Fibroblast of lung (primary cell): ENCODE data around the gene KRTAP3-1. TPM values are rescaled to one million over a fixed set of nuclear protein-coding genes. Genes with fewer than 3 reads are reported as not detected.

Experiments used
- DNase-seq, 2 donors: peaks; one replicate each; pipeline versions ENCODE4 v3.0.0 to v3.0.0-alpha.2; 2010; ENCODE audit warnings: low read depth in 2 of 2
- H2AFZ ChIP-seq: 2 replicates; pipeline ENCODE4 v1.5.1; 2012; ENCODE audit warnings: low read length, control low read depth, inconsistent platforms
- H3K27ac ChIP-seq: 2 replicates; pipeline ENCODE4 v1.5.1; 2011; ENCODE audit warnings: low read length, control low read depth; ENCODE audit not compliant: insufficient read depth
- H3K27me3 ChIP-seq: 2 replicates; pipeline ENCODE4 v1.5.1; 2011; ENCODE audit warnings: mild to moderate bottlenecking, low read length; ENCODE audit not compliant: control insufficient read depth, insufficient read depth
- H3K36me3 ChIP-seq: 2 replicates; pipeline ENCODE4 v1.5.1; 2011; ENCODE audit warnings: low read length; ENCODE audit not compliant: control insufficient read depth, insufficient read depth
- H3K4me1 ChIP-seq: 2 replicates; pipeline ENCODE4 v1.5.1; 2011; ENCODE audit warnings: low read length; ENCODE audit not compliant: control insufficient read depth, insufficient read depth; ENCODE audit errors: extremely low read depth
- H3K4me2 ChIP-seq: 2 replicates; pipeline ENCODE4 v1.5.1; 2011; ENCODE audit warnings: low read length, control low read depth; ENCODE audit not compliant: insufficient read depth; ENCODE audit errors: extremely low read depth
- H3K4me3 ChIP-seq, 4 experiments: fragments of 200-600 bp in 1 of 4; sonication (generic) in 1 of 4; replicated peaks in 1 of 4; 2 replicates each; pipeline ENCODE4 v1.5.1; 2011 to 2016; ENCODE audit warnings: low read length in 4 of 4, low read depth in 3 of 4, mild to moderate bottlenecking in 3 of 4, control low read depth in 2 of 4, inconsistent platforms in 1 of 4, mixed read lengths in 1 of 4; ENCODE audit not compliant: insufficient read depth in 1 of 4; ENCODE audit errors: control extremely low read depth in 1 of 4
- H3K79me2 ChIP-seq: 2 replicates; pipeline ENCODE4 v1.5.1; 2012; ENCODE audit warnings: mild to moderate bottlenecking, low read length, inconsistent platforms; ENCODE audit not compliant: control insufficient read depth, insufficient read depth
- H3K9ac ChIP-seq: 2 replicates; pipeline ENCODE4 v1.5.1; 2011; ENCODE audit warnings: mild to moderate bottlenecking, low read length, control low read depth; ENCODE audit not compliant: insufficient read depth
- H3K9me3 ChIP-seq: 2 replicates; pipeline ENCODE4 v1.5.1; 2012; ENCODE audit warnings: low read depth, low read length; ENCODE audit not compliant: control insufficient read depth, insufficient read depth
- H4K20me1 ChIP-seq: 2 replicates; pipeline ENCODE4 v1.5.1; 2011; ENCODE audit warnings: low read length; ENCODE audit not compliant: control insufficient read depth, insufficient read depth; ENCODE audit errors: extremely low read depth
- EZH2 ChIP-seq: IDR thresholded peaks from 2 replicates; pipeline ENCODE4 v1.5.1; 2012; ENCODE audit warnings: low read length, control low read depth, mild to moderate bottlenecking; ENCODE audit errors: missing control alignments
- polyA plus RNA-seq, 2 donors: library from polyadenylated mRNA; depleted of rRNA in 1 of 2; stranded (reverse) in 1 of 2; unstranded in 1 of 2; fragments of >200 nt; gene quantifications; 2 replicates each; pipeline ENCODE4 v1.2.1, GENCODE V29; 2011 to 2012; ENCODE audit warnings: missing spikeins in 1 of 2
- total RNA-seq: library from RNA; depleted of rRNA; stranded (reverse); fragments of >200 nt; gene quantifications from 2 replicates; pipeline ENCODE4 v1.2.1, GENCODE V29; 2014
- TF ChIP-seq, protein P1 (sequence below), 2 donors: IDR thresholded peaks in 1 of 2; conservative IDR thresholded peaks in 1 of 2; 1 replicate in 1 of 2; 2 replicates in 1 of 2; pipeline ENCODE4 v1.5.1; 2011 to 2012; ENCODE audit warnings: low read length in 2 of 2, control low read depth in 1 of 2, inconsistent platforms in 1 of 2, low read depth in 1 of 2, mild to moderate bottlenecking in 1 of 2

KRTAP3-1 gene
- total and polyA plus RNA-seq, 2 donors (not counting 1 experiment from before 2014, with no cell fraction given) = not detected

DNA sequence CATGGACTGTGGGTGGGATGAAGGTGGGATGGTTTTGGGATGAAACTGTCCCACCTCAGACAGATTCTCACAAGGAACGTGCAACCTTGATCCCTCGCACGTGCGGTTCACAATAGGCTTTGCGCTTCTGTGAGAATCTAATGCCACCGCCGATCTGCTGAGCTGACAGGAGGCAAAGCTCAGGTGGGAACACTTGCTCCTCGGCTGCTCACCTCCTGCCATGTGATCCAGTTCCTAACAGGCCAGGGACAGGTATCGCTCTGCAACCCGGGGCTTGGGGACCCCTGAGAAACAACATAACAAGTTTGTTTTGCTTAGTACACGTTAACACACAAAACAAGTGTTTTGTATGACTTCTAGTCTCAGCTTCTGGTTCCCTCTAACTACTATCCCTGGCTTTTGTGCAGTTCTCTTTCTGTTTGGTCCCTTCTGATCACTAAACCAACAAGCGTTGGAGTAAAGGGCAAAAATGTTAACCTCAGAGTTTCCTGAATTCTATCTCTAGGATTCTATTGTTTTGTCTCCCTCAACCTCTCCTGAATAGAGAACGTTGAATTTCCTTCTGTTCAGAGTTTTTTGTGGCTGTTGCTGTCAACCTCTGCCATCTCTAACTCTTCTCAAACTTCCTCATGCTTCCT is 7.8 kb upstream of the KRTAP3-1 start:
- Histone ChIP-seq H3K9ac (no peak overlapping the region), H3K4me1 (peaks cover 2% of the 10 kb centered on the region), H4K20me1 (no peaks in the 10 kb centered on the region), H3K79me2 (no peaks in the 10 kb centered on the region), H3K4me2 (no peak overlapping the region), H3K36me3 (no peaks in the 10 kb centered on the region), H3K4me3 (no peak overlapping the region), H3K9me3 (no peaks in the 10 kb centered on the region), H2AFZ (no peak overlapping the region), H3K27me3 (no peaks in the 10 kb centered on the region), H3K27ac (no peak overlapping the region)
- TF ChIP-seq EZH2 = no peak
- TF ChIP-seq, protein P1, sequence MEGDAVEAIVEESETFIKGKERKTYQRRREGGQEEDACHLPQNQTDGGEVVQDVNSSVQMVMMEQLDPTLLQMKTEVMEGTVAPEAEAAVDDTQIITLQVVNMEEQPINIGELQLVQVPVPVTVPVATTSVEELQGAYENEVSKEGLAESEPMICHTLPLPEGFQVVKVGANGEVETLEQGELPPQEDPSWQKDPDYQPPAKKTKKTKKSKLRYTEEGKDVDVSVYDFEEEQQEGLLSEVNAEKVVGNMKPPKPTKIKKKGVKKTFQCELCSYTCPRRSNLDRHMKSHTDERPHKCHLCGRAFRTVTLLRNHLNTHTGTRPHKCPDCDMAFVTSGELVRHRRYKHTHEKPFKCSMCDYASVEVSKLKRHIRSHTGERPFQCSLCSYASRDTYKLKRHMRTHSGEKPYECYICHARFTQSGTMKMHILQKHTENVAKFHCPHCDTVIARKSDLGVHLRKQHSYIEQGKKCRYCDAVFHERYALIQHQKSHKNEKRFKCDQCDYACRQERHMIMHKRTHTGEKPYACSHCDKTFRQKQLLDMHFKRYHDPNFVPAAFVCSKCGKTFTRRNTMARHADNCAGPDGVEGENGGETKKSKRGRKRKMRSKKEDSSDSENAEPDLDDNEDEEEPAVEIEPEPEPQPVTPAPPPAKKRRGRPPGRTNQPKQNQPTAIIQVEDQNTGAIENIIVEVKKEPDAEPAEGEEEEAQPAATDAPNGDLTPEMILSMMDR (conservative IDR thresholded peaks at IDR 0.05 in 1 of 2, IDR thresholded peaks at IDR 0.05 in 1 of 2; ENCODE audit: low read depth in 1 of 2, low read length in 2 of 2) = no peak
- DNase-seq = no peak

DNA sequence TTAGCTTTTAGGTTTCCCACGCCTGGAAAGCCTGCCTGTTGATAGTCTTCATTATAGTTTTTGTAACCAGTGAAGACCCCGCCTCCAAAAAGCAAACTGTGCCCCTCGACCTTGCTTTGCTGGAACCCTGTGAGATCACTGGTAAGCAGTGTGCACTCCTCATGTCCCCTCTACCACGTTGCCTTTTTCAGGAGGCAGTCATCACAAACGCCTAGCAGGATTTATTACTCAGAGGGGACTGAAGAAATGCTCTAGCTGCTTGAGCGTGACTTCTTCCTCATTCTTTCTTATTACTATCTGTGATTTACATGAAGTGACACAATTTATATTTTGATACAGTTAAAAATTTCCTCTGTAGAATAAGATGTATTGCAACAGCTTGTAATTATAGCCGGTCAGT is 6.5 kb upstream of the KRTAP3-1 start:
- H3K4me2 ChIP-seq = no peak overlapping the region
- no peaks in the 10 kb centered on the region for H3K27me3 ChIP-seq
- no peaks in the 10 kb centered on the region for H3K36me3 ChIP-seq
- no peak overlapping the region for H3K4me3 ChIP-seq
- no peak for TF ChIP-seq EZH2
- TF ChIP-seq, protein P1 (conservative IDR thresholded peaks at IDR 0.05 in 1 of 2, IDR thresholded peaks at IDR 0.05 in 1 of 2; ENCODE audit: low read depth in 1 of 2, low read length in 2 of 2) = no peak
- H3K4me1 ChIP-seq = peaks cover 2% of the 10 kb centered on the region
- no peaks in the 10 kb centered on the region for H4K20me1 ChIP-seq
- no peak overlapping the region for H3K27ac ChIP-seq
- H3K9me3 ChIP-seq = no peaks in the 10 kb centered on the region
- H3K9ac ChIP-seq = no peak overlapping the region
- no peak overlapping the region for H2AFZ ChIP-seq
- DNase-seq = no peak
- no peaks in the 10 kb centered on the region for H3K79me2 ChIP-seq

DNA sequence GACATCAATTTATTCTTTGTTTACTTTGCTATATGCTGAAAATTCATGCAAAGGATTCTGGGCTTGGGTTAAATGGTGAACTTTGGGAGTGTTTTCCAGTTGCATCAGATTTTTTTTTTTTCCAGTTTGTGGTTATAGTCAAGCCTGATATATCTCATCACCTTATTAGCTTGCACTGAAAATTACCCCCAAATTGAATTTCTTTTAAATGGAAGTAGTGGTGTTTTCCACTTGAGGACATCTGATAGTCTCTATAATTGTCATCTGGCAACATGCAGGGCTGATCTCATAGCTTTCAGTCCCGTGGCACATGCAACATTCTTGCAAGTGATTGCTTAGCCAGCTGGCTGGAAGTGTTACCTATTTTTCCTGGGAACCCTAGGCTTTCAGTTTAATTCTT is 4.7 kb upstream of the KRTAP3-1 start:
- Histone ChIP-seq H3K9ac (no peak overlapping the region), H4K20me1 (no peaks in the 10 kb centered on the region), H3K27ac (no peak overlapping the region), H3K4me1 (peaks cover 2% of the 10 kb centered on the region), H3K4me3 (no peak overlapping the region), H3K79me2 (no peaks in the 10 kb centered on the region), H3K4me2 (no peak overlapping the region), H3K36me3 (no peaks in the 10 kb centered on the region), H2AFZ (no peak overlapping the region), H3K27me3 (no peaks in the 10 kb centered on the region), H3K9me3 (no peaks in the 10 kb centered on the region)
- DNase-seq = peak in 1 of 2 donors; percentile 9
- TF ChIP-seq, protein P1 (conservative IDR thresholded peaks at IDR 0.05 in 1 of 2, IDR thresholded peaks at IDR 0.05 in 1 of 2; ENCODE audit: low read depth in 1 of 2, low read length in 2 of 2) = no peak
- no peak for TF ChIP-seq EZH2
